Endothelial cell of umbilical vein (primary cell): Measurements from ENCODE around the gene MAK. TPM values are rescaled to one million over a fixed set of nuclear protein-coding genes. Genes with fewer than 3 reads are reported as not detected.

Experiments
- BruUV-seq: library from RNA; stranded (reverse); fragments of 400-500 nt; replicated peaks from 2 replicates; lab custom pipeline; 2021; lab: Mats Ljungman, UMichigan
- CTCF ChIA-PET: fragments of 300-600, 350-600 bp; sonication (Branson Sonifier 250); formaldehyde crosslinking; loops from one replicate; lab custom pipeline; 2021; ENCODE audit warnings: antibody characterized with exemption, inconsistent platforms; lab: Charles Lee
- POLR2A ChIA-PET: fragments of 300-600, 350-600 bp; sonication (Branson Sonifier 250); formaldehyde crosslinking; loops from one replicate; lab custom pipeline; 2021; ENCODE audit warnings: antibody characterized with exemption, inconsistent platforms; lab: Charles Lee
- DNase-seq: peaks from one replicate; pipeline ENCODE4 v3.0.0-alpha.2; 2011; ENCODE audit warnings: low read depth, low spot score
- FAIRE-seq: peaks from 2 replicates; lab custom pipeline; 2011; peaks lifted over from hg19 to GRCh38; lab: Jason Lieb, UNC
- H2AFZ ChIP-seq: 2 replicates; pipeline ENCODE4 v1.6.0; 2012; ENCODE audit warnings: low read depth, low read length, control low read depth, inconsistent platforms
- H3K27ac ChIP-seq: 2 replicates; pipeline ENCODE4 v1.5.1; 2011; ENCODE audit warnings: low read depth, mild to moderate bottlenecking, control low read depth, low read length, moderate library complexity; ENCODE audit not compliant: insufficient read depth
- H3K27me3 ChIP-seq, 2 experiments: 2 replicates each; pipeline versions ENCODE4 v1.6.0 to v1.6.1; 2011; ENCODE audit warnings: low read length in 2 of 2, mixed read lengths in 1 of 2; ENCODE audit not compliant: control insufficient read depth in 2 of 2, insufficient read depth in 2 of 2
- H3K36me3 ChIP-seq, 2 experiments: 2 replicates in 1 of 2; 3 replicates in 1 of 2; pipeline ENCODE4 v1.5.1; 2011; ENCODE audit warnings: low read length in 2 of 2, mild to moderate bottlenecking in 1 of 2, moderate library complexity in 1 of 2; ENCODE audit not compliant: control insufficient read depth in 2 of 2, insufficient read depth in 2 of 2; ENCODE audit errors: extremely low read depth in 1 of 2
- H3K4me1 ChIP-seq: 3 replicates; pipeline ENCODE4 v1.5.1; 2011; ENCODE audit warnings: mild to moderate bottlenecking, low read length; ENCODE audit not compliant: control insufficient read depth, insufficient read depth; ENCODE audit errors: extremely low read depth
- H3K4me2 ChIP-seq: 2 replicates; pipeline ENCODE4 v1.6.1; 2011; ENCODE audit warnings: low read length, control low read depth, mixed read lengths; ENCODE audit not compliant: insufficient read depth
- H3K4me3 ChIP-seq, 3 experiments: fragments of 200-600 bp in 1 of 3; sonication (generic), shearing (Covaris generic) in 1 of 3; replicated peaks in 1 of 3; 2 replicates each; pipeline ENCODE4 v1.5.1; 2011 to 2016; ENCODE audit warnings: control low read depth in 3 of 3, low read length in 3 of 3, mild to moderate bottlenecking in 2 of 3, inconsistent platforms in 1 of 3, low read depth in 1 of 3, moderate library complexity in 1 of 3; ENCODE audit not compliant: insufficient read depth in 1 of 3
- H3K79me2 ChIP-seq: 2 replicates; pipeline ENCODE4 v1.6.0; 2012; ENCODE audit warnings: low read length, inconsistent platforms; ENCODE audit not compliant: control insufficient read depth, insufficient read depth
- H3K9ac ChIP-seq: replicated peaks from 2 replicates; pipeline ENCODE3; 2011; ENCODE audit warnings: low read length, control low read depth; ENCODE audit not compliant: insufficient read depth; ENCODE audit errors: extremely low read depth
- H3K9me1 ChIP-seq: replicated peaks from 3 replicates; pipeline ENCODE4 v1.6.0; 2011; ENCODE audit warnings: mild to moderate bottlenecking, low read length; ENCODE audit not compliant: control insufficient read depth, insufficient read depth; ENCODE audit errors: extremely low read depth
- H3K9me3 ChIP-seq: replicated peaks from 2 replicates; pipeline ENCODE4 v1.5.1; 2012; ENCODE audit warnings: low read length, inconsistent platforms; ENCODE audit not compliant: control insufficient read depth, insufficient read depth
- H4K20me1 ChIP-seq: replicated peaks from 2 replicates; pipeline ENCODE3; 2011; ENCODE audit warnings: mild to moderate bottlenecking, low read length; ENCODE audit not compliant: control insufficient read depth, insufficient read depth; ENCODE audit errors: extremely low read depth
- CTCF ChIP-seq, 2 donors: IDR thresholded peaks; 1 replicate in 1 of 2; 2 replicates in 1 of 2; pipeline ENCODE4 v1.5.1; 2011; ENCODE audit warnings: low read length in 2 of 2, mild to moderate bottlenecking in 2 of 2, moderate library complexity in 2 of 2, control low read depth in 1 of 2, inconsistent platforms in 1 of 2, low read depth in 1 of 2; ENCODE audit not compliant: insufficient read depth in 1 of 2; ENCODE audit errors: extremely low read depth in 1 of 2
- EZH2 ChIP-seq: IDR thresholded peaks from 2 replicates; pipeline ENCODE4 v1.6.1; 2012; ENCODE audit warnings: borderline replicate concordance, low read depth, mild to moderate bottlenecking, moderate library complexity, low read length, inconsistent platforms; ENCODE audit not compliant: severe bottlenecking
- FOS ChIP-seq: IDR thresholded peaks from 2 replicates; pipeline ENCODE4 v1.6.1; 2011; ENCODE audit warnings: mild to moderate bottlenecking, low read length, moderate library complexity, borderline replicate concordance; ENCODE audit not compliant: insufficient read depth
- GATA2 ChIP-seq: IDR thresholded peaks from 2 replicates; pipeline ENCODE4 v1.7.0; 2011; ENCODE audit warnings: low read depth, mild to moderate bottlenecking, moderate library complexity, mixed read lengths, low read length; ENCODE audit not compliant: insufficient read length, insufficient read depth
- JUN ChIP-seq: IDR thresholded peaks from 2 replicates; pipeline ENCODE4 v1.6.1; 2011; ENCODE audit warnings: borderline replicate concordance, low read depth; ENCODE audit not compliant: insufficient read length, insufficient read depth
- MAX ChIP-seq: IDR thresholded peaks from 2 replicates; pipeline ENCODE4 v1.6.1; 2011; ENCODE audit not compliant: insufficient read depth, insufficient read length
- MYC ChIP-seq: IDR thresholded peaks from one replicate; pipeline ENCODE4 v1.6.1; 2011; ENCODE audit warnings: mild to moderate bottlenecking, low read depth, low read length
- POLR2A ChIP-seq: IDR thresholded peaks from 2 replicates; pipeline ENCODE4 v1.6.1; 2012; ENCODE audit warnings: low read depth, mild to moderate bottlenecking, control low read depth, low read length
- POLR2AphosphoS5 ChIP-seq: IDR thresholded peaks from 2 replicates; pipeline ENCODE4 v1.6.1; 2012; ENCODE audit warnings: low read depth, mild to moderate bottlenecking, control low read depth, low read length, moderate library complexity; ENCODE audit not compliant: insufficient read depth
- dilution Hi-C: fragments of 300-500 bp; cut with MboI; formaldehyde crosslinking; loops from one replicate; pipeline ENCODE4 v1.15.0; 2019; ENCODE audit warnings: low sequenced_read_pairs; ENCODE audit not compliant: extremely low pct_ligation_motif_present
- intact Hi-C: fragments of 100-400 bp; cut with micrococcal nuclease; formaldehyde crosslinking; loops from one replicate; pipeline ENCODE4 v1.10.0; 2022
- polyA plus RNA-seq, 4 experiments: library from polyadenylated mRNA; depleted of rRNA in 3 of 4; stranded (reverse) in 3 of 4; unstranded in 1 of 4; fragments of >200 nt; gene quantifications; 2 replicates each; pipeline versions ENCODE4 v1.2.1 to v1.2.3, GENCODE V29; 2011 to 2012; ENCODE audit warnings: missing spikeins in 1 of 4
- total RNA-seq: library from RNA; stranded (reverse); gene quantifications from 2 replicates; pipeline ENCODE4 v1.2.3, GENCODE V29; 2021

The MAK gene
- total and polyA plus RNA-seq, 2 donors (not counting 3 experiments of a cell fraction or from before 2014, with no cell fraction given) = not detected

- DNase-seq (no peak), FAIRE-seq (no peak)
- no TSS peak for BruUV-seq
- Histone ChIP-seq H3K9me1 (no peaks in the 10 kb centered on the region), H3K27me3 (no peaks in the 10 kb centered on the region), H3K79me2 (peaks cover 18% of the 10 kb centered on the region), H3K9ac (no peak overlapping the region), H3K9me3 (no peaks in the 10 kb centered on the region), H3K4me3 (no peak overlapping the region), H3K4me1 (peaks cover 16% of the 10 kb centered on the region), H4K20me1 (no peaks in the 10 kb centered on the region), H3K27ac (no peak overlapping the region), H2AFZ (no peak overlapping the region), H3K36me3 (no peaks in the 10 kb centered on the region), H3K4me2 (no peak overlapping the region)
- CTCF ChIA-PET = no interaction called here
- no peak for TF ChIP-seq JUN
- no peak for TF ChIP-seq FOS
- TF ChIP-seq MYC = no peak
- no peak for TF ChIP-seq MAX
- TF ChIP-seq GATA2 = no peak
- no peak for TF ChIP-seq POLR2A
- TF ChIP-seq CTCF (IDR thresholded peaks at IDR 0.05; ENCODE audit: extremely low read depth in 1 of 2, insufficient read depth in 1 of 2, low read depth in 1 of 2, low read length in 2 of 2) = no peak
- no peak for TF ChIP-seq EZH2
- no peak for TF ChIP-seq POLR2AphosphoS5
- intact Hi-C loops (no loop called here), dilution Hi-C loops (no loop called here)
- POLR2A ChIA-PET = no interaction called here
Measured at GRCh38 chr6:10745116-10745515, 93.2 kb downstream of the MAK start.
